Subcutaneous abdominal adipose tissue (tissue), 5 donors: ENCODE measurements around the gene PYY.
"Not testable (repeated sequence)": the region's sequence is repeated elsewhere in the genome, so short reads cannot be mapped to it uniquely, and the experiment has no call there.

Experiments used
- H3K27ac ChIP-seq: one replicate; pipeline ENCODE4 v1.7.0; 2013; ENCODE audit warnings: low read depth, mild to moderate bottlenecking, inconsistent platforms, low read length, moderate library complexity
- H3K27me3 ChIP-seq, 5 donors: one replicate each; pipeline ENCODE4 v1.7.0; 2013; ENCODE audit warnings: low read length in 5 of 5, inconsistent platforms in 1 of 5; ENCODE audit not compliant: control insufficient read depth in 5 of 5, insufficient read depth in 4 of 5
- H3K36me3 ChIP-seq, 5 donors: one replicate each; pipeline ENCODE4 v1.7.0; 2013; ENCODE audit warnings: low read length in 5 of 5; ENCODE audit not compliant: control insufficient read depth in 5 of 5, insufficient read depth in 5 of 5
- H3K4me1 ChIP-seq, 5 donors: one replicate each; pipeline ENCODE4 v1.7.0; 2013; ENCODE audit warnings: low read length in 5 of 5, mild to moderate bottlenecking in 3 of 5, moderate library complexity in 1 of 5; ENCODE audit not compliant: control insufficient read depth in 5 of 5, insufficient read depth in 5 of 5
- H3K4me3 ChIP-seq, 5 donors: one replicate each; pipeline ENCODE4 v1.7.0; 2013; ENCODE audit warnings: low read length in 5 of 5, low read depth in 1 of 5
- H3K9ac ChIP-seq, 5 donors: one replicate each; pipeline ENCODE4 v1.7.0; 2013; ENCODE audit warnings: low read length in 5 of 5, mild to moderate bottlenecking in 4 of 5, moderate library complexity in 3 of 5
- H3K9me3 ChIP-seq, 5 donors: one replicate each; pipeline ENCODE4 v1.7.0; 2013; ENCODE audit warnings: low read length in 5 of 5; ENCODE audit not compliant: control insufficient read depth in 5 of 5
- donor health status: healthy.
- donor health status: healthy.
- donor health status: healthy.
- donor health status: healthy.
- donor health status: healthy.

PYY gene

DNA sequence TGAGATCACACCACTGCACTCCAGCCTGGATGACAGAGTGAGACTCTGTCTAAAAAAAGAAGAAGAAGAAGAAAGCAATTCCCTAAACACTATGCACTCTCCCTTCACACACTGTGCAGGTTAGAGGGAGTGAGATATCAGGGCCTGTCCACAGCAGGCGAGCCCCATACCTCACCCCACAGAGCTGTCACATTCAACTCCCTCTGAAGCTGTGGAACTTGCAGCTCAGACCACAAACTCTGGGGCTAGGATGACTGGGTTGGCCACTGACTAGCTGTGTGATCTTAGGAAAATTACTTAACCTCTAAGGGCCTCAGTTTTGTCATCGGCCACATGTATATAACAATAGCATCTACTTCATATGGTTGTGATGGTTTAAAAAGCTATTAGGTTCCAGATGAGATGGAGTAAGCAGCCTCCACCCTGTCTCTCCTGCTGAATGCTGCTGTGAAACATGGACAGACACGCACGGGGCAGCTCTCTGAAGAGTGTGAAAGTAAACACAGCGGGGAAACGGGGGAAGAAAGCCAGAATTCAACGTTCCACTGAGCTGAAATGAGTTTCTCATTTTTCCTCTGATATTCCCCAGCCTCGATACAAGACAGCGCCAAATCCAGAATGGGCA lies 13.6 kb upstream of the PYY start:
- Histone ChIP-seq H3K36me3 (no peaks in the 10 kb centered on the region), H3K9ac (no peak overlapping the region), H3K27ac (no peak overlapping the region), H3K27me3 (peaks cover 0 to 9% (median 6%) of the 10 kb centered on the region in 5 donors), H3K4me1 (no peaks in the 10 kb centered on the region), H3K4me3 (no peak overlapping the region), H3K9me3 (no peaks in the 10 kb centered on the region)

DNA sequence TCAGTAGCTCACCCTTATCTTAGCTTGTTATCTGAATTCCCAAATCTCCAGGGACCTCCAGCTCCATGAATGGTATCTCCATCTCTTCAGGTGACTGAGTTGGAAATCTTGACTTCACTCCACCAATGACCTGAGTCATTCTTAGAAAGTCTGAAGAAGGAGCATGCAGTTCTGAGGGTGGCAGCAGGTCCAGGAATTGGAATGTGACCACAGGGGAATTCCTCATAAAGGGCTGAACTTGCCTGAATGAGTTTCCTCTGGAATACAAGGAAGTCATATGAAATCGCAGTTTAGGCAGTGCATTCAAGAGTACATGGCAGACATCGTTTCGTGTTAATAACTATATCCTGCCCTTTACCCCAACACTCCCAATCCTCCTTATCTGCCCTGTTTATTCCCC lies 12.5 kb upstream of the PYY start:
- H3K4me3 ChIP-seq: no peak overlapping the region
- H3K9me3 ChIP-seq: no peaks in the 10 kb centered on the region
- H3K9ac ChIP-seq: no peak overlapping the region
- no peaks in the 10 kb centered on the region for H3K36me3 ChIP-seq
- no peaks in the 10 kb centered on the region for H3K4me1 ChIP-seq
- H3K27me3 ChIP-seq: peaks cover 0 to 9% (median 7%) of the 10 kb centered on the region in 5 donors
- H3K27ac ChIP-seq: no peak overlapping the region

DNA sequence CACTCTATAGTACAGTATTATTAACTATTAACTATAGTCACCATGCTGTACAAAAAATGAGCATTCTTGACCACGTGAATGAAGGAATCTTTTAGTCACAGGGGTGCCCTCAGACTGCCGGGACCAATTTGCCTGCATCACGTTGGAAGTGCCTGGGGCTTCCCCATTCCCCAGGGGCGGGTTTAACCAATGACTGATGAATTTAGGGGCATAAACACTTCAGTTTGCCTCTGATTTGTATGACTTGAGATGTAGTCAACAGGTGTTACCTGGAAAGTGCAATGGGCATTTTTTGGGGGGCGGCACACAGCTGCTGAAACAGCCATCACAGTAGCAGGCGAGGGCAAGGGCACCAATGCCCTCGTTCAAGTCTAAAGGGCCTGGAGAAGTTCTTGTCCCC lies 8.7 kb upstream of the PYY start:
- H3K9me3 ChIP-seq: no peaks in the 10 kb centered on the region
- no peak overlapping the region for H3K27ac ChIP-seq
- no peak overlapping the region for H3K4me3 ChIP-seq
- H3K27me3 ChIP-seq: peaks cover 0 to 5% (median 4%) of the 10 kb centered on the region in 5 donors
- no peaks in the 10 kb centered on the region for H3K36me3 ChIP-seq
- no peak overlapping the region for H3K9ac ChIP-seq
- H3K4me1 ChIP-seq: no peaks in the 10 kb centered on the region

DNA sequence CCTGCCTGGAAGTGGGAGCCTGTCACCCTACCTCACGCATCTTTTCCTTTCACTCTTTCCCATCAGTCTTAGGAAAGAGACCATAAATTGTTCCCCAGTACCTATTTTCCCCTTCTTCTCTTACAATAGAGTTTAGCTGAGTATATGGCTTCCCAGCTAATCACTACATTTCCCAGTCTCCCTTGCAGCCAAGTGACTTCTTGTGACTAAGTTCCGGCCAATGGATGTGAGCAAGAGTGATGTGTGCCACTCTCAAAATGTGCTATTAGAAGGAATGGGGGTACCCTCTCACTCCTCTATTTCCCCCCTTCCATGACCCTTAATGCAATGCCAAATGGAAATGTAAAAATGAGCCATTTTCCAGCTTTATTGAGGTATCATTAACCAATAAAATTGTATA lies 8.2 kb upstream of the PYY start:
- Histone ChIP-seq H3K9me3 (no peaks in the 10 kb centered on the region), H3K36me3 (no peaks in the 10 kb centered on the region), H3K4me3 (no peak overlapping the region), H3K27ac (no peak overlapping the region), H3K4me1 (no peaks in the 10 kb centered on the region), H3K27me3 (peaks cover 0 to 5% (median 2%) of the 10 kb centered on the region in 5 donors), H3K9ac (no peak overlapping the region)

DNA sequence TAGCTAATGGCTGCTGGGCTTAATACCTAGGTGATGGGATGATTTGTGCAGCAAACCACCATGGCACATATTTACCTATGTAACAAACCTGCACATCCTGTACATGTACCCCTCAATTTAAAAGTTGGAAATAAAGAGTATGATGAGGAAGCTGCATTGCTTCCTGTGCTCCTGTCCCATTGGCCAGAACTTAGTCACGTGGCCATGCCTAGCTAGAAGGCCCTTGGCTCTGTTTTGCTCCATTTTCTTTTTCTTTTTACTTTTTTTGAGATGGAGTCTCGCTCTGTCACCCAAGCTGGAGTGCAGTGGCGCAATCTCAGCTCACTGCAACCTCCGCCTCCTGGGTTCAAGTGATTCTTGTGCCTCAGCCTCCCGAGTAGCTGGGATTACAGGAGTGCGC lies 7.6 kb upstream of the PYY start:
- not testable (repeated sequence) for H3K36me3 ChIP-seq, H3K27me3 ChIP-seq, H3K27ac ChIP-seq, H3K9me3 ChIP-seq, H3K9ac ChIP-seq, H3K4me3 ChIP-seq, H3K4me1 ChIP-seq

DNA sequence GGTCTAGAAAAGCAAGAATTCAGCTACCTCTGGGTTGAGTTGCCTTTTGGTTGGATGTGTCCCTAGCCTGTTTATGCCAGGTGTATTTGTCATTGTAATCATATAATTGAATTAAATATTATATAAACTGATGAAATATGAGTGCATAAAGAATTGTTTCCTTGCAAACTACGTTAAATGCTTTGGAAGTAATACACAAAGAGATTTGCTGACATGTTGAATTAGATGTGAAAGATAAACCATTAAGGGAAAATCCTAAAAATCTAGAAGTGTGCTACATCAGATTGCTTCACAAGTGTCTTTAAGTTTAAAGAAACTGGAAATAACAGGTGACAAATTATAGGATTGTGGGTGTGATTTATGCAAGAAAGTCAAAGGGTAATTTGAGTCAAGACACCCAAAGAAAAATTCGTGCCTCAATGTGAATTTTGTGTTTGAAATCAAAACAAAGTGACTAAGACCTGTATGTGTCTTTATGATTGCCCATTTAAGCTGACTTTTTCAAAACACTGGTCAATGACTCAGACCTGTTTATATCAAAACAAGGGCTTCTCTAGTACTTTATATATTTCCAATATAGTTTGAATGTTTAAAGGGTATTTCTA lies 5.1 kb upstream of the PYY start:
- H3K4me3 ChIP-seq: no peak overlapping the region
- H3K36me3 ChIP-seq: no peaks in the 10 kb centered on the region
- H3K9ac ChIP-seq: no peak overlapping the region
- H3K4me1 ChIP-seq: no peaks in the 10 kb centered on the region
- no peak overlapping the region for H3K27ac ChIP-seq
- peaks cover 0 to 21% (median 14%) of the 10 kb centered on the region in 5 donors for H3K27me3 ChIP-seq
- H3K9me3 ChIP-seq: no peaks in the 10 kb centered on the region

DNA sequence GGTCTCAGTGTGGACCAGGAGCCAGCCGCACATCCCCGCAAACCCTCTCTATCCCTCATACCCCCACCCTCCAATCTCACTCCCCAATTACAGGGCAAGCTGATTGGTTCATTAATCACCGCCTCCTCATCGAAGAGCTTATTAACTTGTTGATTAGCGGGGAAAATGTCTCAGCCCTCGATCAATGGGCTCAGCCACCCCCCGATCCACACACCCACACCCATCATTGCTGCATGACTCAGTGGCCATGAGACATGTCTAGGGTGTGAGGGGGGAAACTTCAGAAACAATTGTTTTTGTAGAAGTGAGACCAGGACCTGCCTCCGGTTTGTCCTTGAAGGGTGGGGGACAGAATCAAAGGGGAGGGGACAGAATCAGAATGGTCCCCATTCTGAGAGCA lies 2.5 kb upstream of the PYY start:
- H3K27me3 ChIP-seq: peaks cover 21 to 43% (median 36%) of the 10 kb centered on the region in 5 donors
- H3K9me3 ChIP-seq: no peaks in the 10 kb centered on the region
- H3K4me1 ChIP-seq: peaks cover 0 to 16% (median 10%) of the 10 kb centered on the region in 5 donors
- H3K27ac ChIP-seq: no peak overlapping the region
- H3K9ac ChIP-seq: no peak overlapping the region
- no peaks in the 10 kb centered on the region for H3K36me3 ChIP-seq
- H3K4me3 ChIP-seq: no peak overlapping the region

DNA sequence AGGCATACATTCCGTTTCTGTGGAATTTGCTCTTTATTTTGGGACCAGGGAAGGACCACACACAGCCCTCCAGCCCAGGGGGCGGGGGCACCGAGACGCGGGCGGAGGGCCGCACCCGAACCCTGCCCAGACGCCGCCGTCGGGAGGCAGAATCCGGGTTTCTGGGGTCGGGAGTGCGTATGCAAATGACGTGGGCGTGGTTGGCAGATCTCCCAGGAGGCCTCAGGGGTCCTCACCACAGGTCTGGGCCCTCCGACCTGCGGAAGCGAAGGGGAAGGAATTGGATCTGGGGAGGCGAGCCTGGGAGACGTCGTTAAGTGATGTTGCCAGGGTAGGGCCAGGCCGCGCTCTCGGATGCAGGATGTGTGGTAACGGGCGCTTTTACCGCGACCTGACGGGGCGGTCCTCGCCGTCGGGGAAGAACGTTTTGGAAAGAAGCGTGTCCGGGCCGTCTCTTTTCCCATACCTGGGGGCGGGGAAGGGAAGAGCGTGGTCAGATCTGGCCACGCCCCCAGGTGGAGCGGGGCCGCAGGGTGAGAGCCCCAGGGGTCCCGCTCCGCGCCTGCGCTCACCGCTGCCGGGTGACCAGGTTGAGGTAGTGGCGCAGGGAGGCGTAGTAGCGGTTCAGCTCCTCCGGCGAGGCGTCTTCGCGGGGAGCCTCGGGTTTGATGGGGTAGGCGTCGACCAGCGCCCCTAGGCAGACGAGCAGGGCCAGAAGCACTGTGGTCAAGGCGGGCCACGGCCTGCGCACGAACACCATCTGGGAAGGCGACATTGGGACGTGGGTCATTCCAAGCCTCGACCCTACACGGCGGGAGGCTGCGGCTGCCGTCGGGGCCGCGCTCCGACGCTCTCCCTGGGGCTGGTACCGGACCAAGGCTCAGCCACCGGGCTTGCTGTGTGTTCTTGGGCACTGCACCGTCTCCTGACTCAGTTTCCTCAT lies 745 bp downstream of the PYY start:
- no peaks in the 10 kb centered on the region for H3K36me3 ChIP-seq
- H3K27me3 ChIP-seq: peaks cover 33 to 52% (median 50%) of the 10 kb centered on the region in 5 donors
- no peak overlapping the region for H3K27ac ChIP-seq
- H3K9ac ChIP-seq: no peak overlapping the region
- peak overlapping the region in 2 of 5 donors; percentile 8 to 12 for H3K4me3 ChIP-seq
- peaks cover 0 to 16% (median 10%) of the 10 kb centered on the region in 5 donors for H3K4me1 ChIP-seq
- H3K9me3 ChIP-seq: no peaks in the 10 kb centered on the region

DNA sequence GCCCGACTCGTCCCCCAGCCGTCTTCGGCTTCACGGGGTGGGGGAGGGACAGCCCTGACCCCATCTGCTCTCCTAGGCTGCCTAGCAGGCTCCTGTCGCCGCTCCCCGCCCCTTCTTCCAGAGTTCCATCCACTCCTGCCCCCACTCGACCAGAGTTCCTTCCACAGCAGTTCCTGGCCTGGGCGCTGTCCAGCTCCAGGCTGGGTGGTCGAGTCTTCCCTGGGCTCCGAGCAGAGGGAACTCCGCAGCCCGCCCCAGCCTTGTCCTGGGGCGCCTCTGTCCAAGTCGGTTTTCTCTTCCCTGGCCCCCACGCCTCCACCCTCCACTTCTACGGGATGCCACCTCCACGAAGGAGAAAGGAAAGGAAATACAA lies 1.4 kb downstream of the PYY start:
- H3K4me1 ChIP-seq: peaks cover 0 to 16% (median 10%) of the 10 kb centered on the region in 5 donors
- H3K4me3 ChIP-seq: peak overlapping the region in 2 of 5 donors; percentile 8 to 12
- H3K27ac ChIP-seq: no peak overlapping the region
- H3K9ac ChIP-seq: no peak overlapping the region
- peaks cover 33 to 55% (median 52%) of the 10 kb centered on the region in 5 donors for H3K27me3 ChIP-seq
- no peaks in the 10 kb centered on the region for H3K36me3 ChIP-seq
- no peaks in the 10 kb centered on the region for H3K9me3 ChIP-seq

DNA sequence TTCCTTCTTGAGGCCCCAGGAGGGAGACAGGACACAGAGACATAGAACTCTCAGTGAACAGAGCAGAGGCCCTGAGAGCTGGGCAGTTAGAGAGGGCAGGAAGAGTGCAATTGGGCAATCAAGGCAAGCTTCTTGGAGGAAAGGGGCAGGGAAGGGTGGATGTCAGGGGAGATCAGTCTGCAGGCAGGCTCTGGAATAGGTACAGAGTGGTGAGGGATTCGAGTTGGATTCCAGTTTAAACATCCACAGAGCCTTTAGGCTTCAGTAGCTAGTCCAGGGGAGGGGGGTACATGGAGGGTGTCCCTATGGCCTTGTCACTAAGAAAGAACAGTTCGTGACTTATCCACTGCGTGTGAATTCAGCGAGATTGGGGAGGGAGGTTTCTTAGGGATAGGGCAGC lies 2.0 kb downstream of the PYY start:
- Histone ChIP-seq H3K4me1 (peaks cover 0 to 16% (median 10%) of the 10 kb centered on the region in 5 donors), H3K4me3 (no peak overlapping the region), H3K27ac (no peak overlapping the region), H3K27me3 (peaks cover 39 to 58% (median 55%) of the 10 kb centered on the region in 5 donors), H3K9me3 (no peaks in the 10 kb centered on the region), H3K9ac (no peak overlapping the region), H3K36me3 (no peaks in the 10 kb centered on the region)
